Subcutaneous adipose tissue (tissue), 4 donors: ENCODE results near the gene LAMC3. TPM values are rescaled to one million over a fixed set of nuclear protein-coding genes. Genes with fewer than 3 reads are reported as not detected.

Experiments
- CTCF ChIP-seq: fragments of 450-650 bp; IDR thresholded peaks from one replicate; pipeline ENCODE4 v1.5.1; 2016; ENCODE audit warnings: low read depth, mild to moderate bottlenecking, control low read depth, antibody characterized with exemption, moderate library complexity
- total RNA-seq, 4 donors: library from RNA; depleted of rRNA; stranded (reverse); fragments of >200 nt; gene quantifications; one replicate each; pipeline ENCODE4 v1.1.0, GENCODE V29; 2016

LAMC3 gene
- total RNA-seq, 4 donors from 2014 or later = 1.3 to 2.9 (median 1.9) TPM

- no peak for TF ChIP-seq CTCF
Observed at GRCh38 chr9:131015112-131015511, 6.1 kb downstream of the LAMC3 start.

GRCh38 chr9:131015876-131016397, 7.0 kb downstream of the LAMC3 start:
- no peak for TF ChIP-seq CTCF

- no peak for TF ChIP-seq CTCF
Observed at GRCh38 chr9:131017067-131017466, 8.1 kb downstream of the LAMC3 start.

- TF ChIP-seq CTCF = no peak
Observed at GRCh38 chr9:131018621-131019020, 9.6 kb downstream of the LAMC3 start.

GRCh38 chr9:131019388-131020239, 10.6 kb downstream of the LAMC3 start:
- TF ChIP-seq CTCF = no peak

GRCh38 chr9:131020388-131020787, 11.4 kb downstream of the LAMC3 start:
- TF ChIP-seq CTCF = no peak

GRCh38 chr9:131020862-131021261, 11.9 kb downstream of the LAMC3 start:
- TF ChIP-seq CTCF = no peak
